H1 (cell line): ENCODE results near the gene CAMTA1. TPM values are rescaled to one million over a fixed set of nuclear protein-coding genes. Genes with fewer than 3 reads are reported as not detected.

Source experiments
- CTCF ChIA-PET: fragments of 300-600 bp; sonication (Branson Sonifier 250); formaldehyde crosslinking; loops from one replicate; lab custom pipeline; 2021; ENCODE audit not compliant: partially characterized antibody; lab: Charles Lee
- POLR2A ChIA-PET: fragments of 300-600 bp; sonication (Branson Sonifier 250); formaldehyde crosslinking; loops from one replicate; lab custom pipeline; 2021; ENCODE audit warnings: inconsistent platforms; ENCODE audit not compliant: partially characterized antibody; lab: Charles Lee
- DNase-seq, 2 experiments: peaks; one replicate each; pipeline versions ENCODE4 v3.0.0 to v3.0.0-alpha.2; 2010 to 2022; ENCODE audit warnings: low spot score in 2 of 2, low read depth in 1 of 2, mixed read lengths in 1 of 2
- FAIRE-seq: peaks from 2 replicates; lab custom pipeline; 2011; peaks lifted over from hg19 to GRCh38; lab: Jason Lieb, UNC
- H2AFZ ChIP-seq: 2 replicates; pipeline ENCODE4 v1.8.1; 2012; ENCODE audit warnings: low read length, inconsistent platforms
- H2AK5ac ChIP-seq: 2 replicates; pipeline ENCODE4 v1.6.1; 2013; ENCODE audit warnings: low read depth, low read length
- H2BK120ac ChIP-seq: replicated peaks from 2 replicates; pipeline ENCODE3; 2013; ENCODE audit warnings: low read depth, low read length, inconsistent platforms
- H2BK12ac ChIP-seq: 2 replicates; pipeline ENCODE4 v1.6.1; 2013; ENCODE audit warnings: low read depth, low read length
- H2BK15ac ChIP-seq: 2 replicates; pipeline ENCODE4 v1.6.1; 2013; ENCODE audit warnings: low read length
- H2BK20ac ChIP-seq: 2 replicates; pipeline ENCODE4 v1.6.1; 2013; ENCODE audit warnings: low read length
- H2BK5ac ChIP-seq: 2 replicates; pipeline ENCODE4 v1.6.1; 2013; ENCODE audit warnings: low read depth, low read length
- H3K14ac ChIP-seq: 2 replicates; pipeline ENCODE4 v1.6.1; 2013; ENCODE audit warnings: inconsistent platforms; ENCODE audit not compliant: insufficient read length
- H3K18ac ChIP-seq: 2 replicates; pipeline ENCODE4 v1.6.1; 2013; ENCODE audit warnings: low read length; ENCODE audit errors: extremely low read depth
- H3K23ac ChIP-seq: 2 replicates; pipeline ENCODE4 v1.6.1; 2013; ENCODE audit warnings: inconsistent platforms; ENCODE audit not compliant: insufficient read length
- H3K23me2 ChIP-seq: 2 replicates; pipeline ENCODE4 v1.6.1; 2013; ENCODE audit warnings: low read depth, low read length
- H3K27ac ChIP-seq: 2 replicates; pipeline ENCODE4 v1.6.1; 2011; ENCODE audit warnings: low read depth, low read length, inconsistent platforms
- H3K27me3 ChIP-seq, 4 experiments: replicated peaks in 1 of 4; 1 replicate in 1 of 4; 2 replicates in 3 of 4; pipeline versions ENCODE4 v1.6.1 to v1.8.1; 2011 to 2013; ENCODE audit warnings: low read length in 3 of 4, mild to moderate bottlenecking in 3 of 4, inconsistent platforms in 2 of 4, mixed read lengths in 2 of 4, moderate library complexity in 1 of 4; ENCODE audit not compliant: control insufficient read depth in 3 of 4, insufficient read depth in 3 of 4; ENCODE audit errors: extremely low read depth in 1 of 4
- H3K36me3 ChIP-seq, 4 experiments: 2 replicates each; pipeline versions ENCODE4 v1.6.1 to v1.8.1; 2011 to 2013; ENCODE audit warnings: mild to moderate bottlenecking in 4 of 4, low read length in 3 of 4, moderate library complexity in 2 of 4, control low read depth in 1 of 4, inconsistent platforms in 1 of 4; ENCODE audit not compliant: insufficient read depth in 4 of 4, control insufficient read depth in 2 of 4
- H3K4ac ChIP-seq: replicated peaks from 2 replicates; pipeline ENCODE3; 2013; ENCODE audit warnings: low read length, low read depth, mixed read lengths, inconsistent platforms; ENCODE audit not compliant: insufficient read length
- H3K4me1 ChIP-seq, 4 experiments: replicated peaks in 1 of 4; 1 replicate in 1 of 4; 2 replicates in 3 of 4; pipeline versions ENCODE4 v1.6.1 to v1.8.1; 2011 to 2013; ENCODE audit warnings: low read length in 3 of 4, inconsistent platforms in 2 of 4, mixed read lengths in 1 of 4; ENCODE audit not compliant: insufficient read depth in 4 of 4, control insufficient read depth in 3 of 4
- H3K4me2 ChIP-seq, 2 experiments: 2 replicates each; pipeline versions ENCODE4 v1.6.1 to v1.8.1; 2011 to 2013; ENCODE audit warnings: low read depth in 2 of 2, low read length in 2 of 2, control low read depth in 1 of 2, inconsistent platforms in 1 of 2, mild to moderate bottlenecking in 1 of 2; ENCODE audit not compliant: insufficient read depth in 1 of 2
- H3K4me3 ChIP-seq, 4 experiments: fragments of 200-600, 300-600 bp in 1 of 4; sonication (generic), shearing (Covaris generic), sonication (Bioruptor Twin) in 1 of 4; 2 replicates each; pipeline versions ENCODE4 v1.5.1 to v1.8.1; 2011 to 2016; ENCODE audit warnings: low read length in 4 of 4, low read depth in 3 of 4, control low read depth in 2 of 4, inconsistent platforms in 2 of 4, mild to moderate bottlenecking in 2 of 4, mixed read lengths in 1 of 4, moderate library complexity in 1 of 4; ENCODE audit not compliant: insufficient read depth in 2 of 4; ENCODE audit errors: extremely low read depth in 1 of 4
- H3K56ac ChIP-seq: replicated peaks from 2 replicates; pipeline ENCODE3; 2013; ENCODE audit warnings: low read depth, mild to moderate bottlenecking, mixed read lengths, low read length, inconsistent platforms; ENCODE audit not compliant: insufficient read length
- H3K79me1 ChIP-seq: 2 replicates; pipeline ENCODE4 v1.6.1; 2013; ENCODE audit warnings: low read depth, low read length, control low read depth
- H3K79me2 ChIP-seq, 2 experiments: 2 replicates each; pipeline versions ENCODE4 v1.6.1 to v1.8.1; 2012 to 2013; ENCODE audit warnings: low read length in 2 of 2, mild to moderate bottlenecking in 2 of 2, inconsistent platforms in 1 of 2; ENCODE audit not compliant: insufficient read depth in 2 of 2, control insufficient read depth in 1 of 2
- H3K9ac ChIP-seq, 4 experiments: replicated peaks in 1 of 4; 1 replicate in 1 of 4; 2 replicates in 3 of 4; pipeline versions ENCODE4 v1.6.1 to v1.8.1; 2011 to 2013; ENCODE audit warnings: low read depth in 3 of 4, low read length in 3 of 4, control low read depth in 2 of 4, mild to moderate bottlenecking in 2 of 4, moderate library complexity in 2 of 4, inconsistent platforms in 1 of 4; ENCODE audit errors: extremely low read depth in 1 of 4
- H3K9me3 ChIP-seq, 2 experiments: 2 replicates each; pipeline versions ENCODE4 v1.6.1 to v1.8.1; 2012 to 2013; ENCODE audit warnings: mild to moderate bottlenecking in 2 of 2, moderate library complexity in 2 of 2, control low read depth in 1 of 2, inconsistent platforms in 1 of 2, low read depth in 1 of 2, low read length in 1 of 2, mixed read lengths in 1 of 2; ENCODE audit not compliant: insufficient read depth in 2 of 2
- H4K20me1 ChIP-seq, 2 experiments: replicated peaks in 1 of 2; 2 replicates each; pipeline versions ENCODE3 to v1.8.1; 2011 to 2013; ENCODE audit warnings: inconsistent platforms in 2 of 2, low read length in 2 of 2, mild to moderate bottlenecking in 1 of 2; ENCODE audit not compliant: insufficient read depth in 2 of 2, control insufficient read depth in 1 of 2
- H4K5ac ChIP-seq: 2 replicates; pipeline ENCODE4 v1.6.1; 2013; ENCODE audit warnings: low read length, low read depth, mixed read lengths, inconsistent platforms; ENCODE audit not compliant: insufficient read length
- H4K8ac ChIP-seq: 2 replicates; pipeline ENCODE4 v1.8.0; 2013; ENCODE audit warnings: mild to moderate bottlenecking, moderate library complexity, low read length, inconsistent platforms; ENCODE audit not compliant: insufficient read depth; ENCODE audit errors: extremely low read depth
- H4K91ac ChIP-seq: replicated peaks from 2 replicates; pipeline ENCODE3; 2013; ENCODE audit warnings: low read length, mixed read lengths, inconsistent platforms; ENCODE audit not compliant: insufficient read length
- CTCF ChIP-seq, 3 experiments: IDR thresholded peaks; 1 replicate in 2 of 3; 2 replicates in 1 of 3; pipeline versions ENCODE4 v1.5.1 to v1.6.1; 2011; ENCODE audit warnings: low read length in 3 of 3, mild to moderate bottlenecking in 3 of 3, inconsistent platforms in 2 of 3, low read depth in 1 of 3, moderate library complexity in 1 of 3; ENCODE audit not compliant: insufficient read depth in 1 of 3; ENCODE audit errors: control extremely low read depth in 1 of 3
- GTF2F1 ChIP-seq: IDR thresholded peaks from 2 replicates; pipeline ENCODE4 v1.6.1; 2012; ENCODE audit warnings: low read depth, low read length, improper control_type of control experiment, borderline replicate concordance
- KDM1A ChIP-seq: fragments of 200-600, 300-600 bp; sonication (generic); IDR thresholded peaks from 2 replicates; pipeline ENCODE4 v1.7.1; 2016; ENCODE audit warnings: mild to moderate bottlenecking, low read length, borderline replicate concordance
- RNF2 ChIP-seq: fragments of 200-900, 300-1000 bp; sonication (generic); IDR thresholded peaks from 2 replicates; pipeline ENCODE4 v1.7.1; 2016; ENCODE audit warnings: borderline replicate concordance, low read depth, mild to moderate bottlenecking, antibody characterized with exemption, low read length; ENCODE audit not compliant: poor library complexity, severe bottlenecking; ENCODE audit errors: missing control alignments
- SRF ChIP-seq: IDR thresholded peaks from 2 replicates; pipeline ENCODE4 v1.6.1; 2011; ENCODE audit warnings: mild to moderate bottlenecking, low read depth, low read length, moderate library complexity
- WGBS, 2 experiments: shearing (Covaris generic) in 1 of 2; methylation state at CpG; one replicate each; pipeline versions ENCODE4 v1.1.6 to v1.1.7; 2013 to 2015; ENCODE audit warnings: low lambda C conversion rate in 2 of 2, mixed read lengths in 2 of 2, inconsistent platforms in 1 of 2, low coverage in 1 of 2, missing lambda C conversion rate in 1 of 2; ENCODE audit not compliant: insufficient replicate concordance in 2 of 2, insufficient coverage in 1 of 2, insufficient read length in 1 of 2; ENCODE audit errors: extremely low coverage in 1 of 2, missing lambda C conversion rate in 1 of 2; 5-methylcytosine and 5-hydroxymethylcytosine counted together
- polyA plus RNA-seq, 7 experiments: library from polyadenylated mRNA; depleted of rRNA in 3 of 7; stranded (reverse) in 5 of 7; unstranded in 2 of 7; fragments of >200 nt in 5 of 7; fragments of 200-250 nt in 2 of 7; gene quantifications; 1 replicate in 5 of 7; 2 replicates in 1 of 7; 4 replicates in 1 of 7; pipeline versions ENCODE4 v1.2.1 to v1.2.3, GENCODE V29; 2011 to 2013; ENCODE audit warnings: missing spikeins in 2 of 7, mixed read lengths in 2 of 7
- total RNA-seq: library from RNA; stranded (reverse); fragmentation: NEBNext Ultra II Directional; extraction: Animal tissue kit (Norgen Biotek cat#: 25700); gene quantifications from 2 replicates; pipeline ENCODE4 v1.2.1, GENCODE V29; 2021

The CAMTA1 gene
- total and polyA plus RNA-seq, 2 of the 8 experiments (the other 6 are each of a cell fraction or from before 2014, with no cell fraction given) = 65.0 to 119 TPM

GRCh38 chr1:7121622-7121988, 336.4 kb downstream of the CAMTA1 start:
- Histone ChIP-seq H2BK12ac (no peak overlapping the region), H2BK5ac (no peak overlapping the region), H4K8ac (no peak overlapping the region), H2BK120ac (no peak overlapping the region), H3K18ac (no peak overlapping the region), H2AFZ (no peak overlapping the region), H4K20me1 (no peaks in the 10 kb centered on the region), H3K4me3 (no peak overlapping the region), H4K5ac (no peak overlapping the region), H3K56ac (no peak overlapping the region), H2BK15ac (no peak overlapping the region), H3K23me2 (no peaks in the 10 kb centered on the region), H4K91ac (no peak overlapping the region), H3K79me1 (no peaks in the 10 kb centered on the region), H3K79me2 (no peaks in the 10 kb centered on the region), H2AK5ac (no peak overlapping the region), H3K4me1 (peaks cover 0 to 4% (median 3%) of the 10 kb centered on the region in 4 experiments; a peak in 5 of 7 replicates), H3K4ac (no peak overlapping the region), H3K27ac (no peak overlapping the region), H3K9ac (no peak overlapping the region), H3K14ac (no peak overlapping the region), H3K36me3 (no peaks in the 10 kb centered on the region), H3K27me3 (no peaks in the 10 kb centered on the region), H3K9me3 (peaks cover 0 to 3% of the 10 kb centered on the region in 2 experiments; a peak in 1 of 4 replicates), H2BK20ac (no peak overlapping the region), H3K4me2 (no peak overlapping the region), H3K23ac (no peak overlapping the region)
- POLR2A ChIA-PET = no interaction called here
- no peak for TF ChIP-seq GTF2F1
- no peak for TF ChIP-seq SRF
- TF ChIP-seq CTCF (IDR thresholded peaks at IDR 0.05; ENCODE audit: control extremely low read depth in 1 of 3, insufficient read depth in 1 of 3, low read depth in 1 of 3, low read length in 3 of 3) = no peak
- TF ChIP-seq KDM1A = no peak
- TF ChIP-seq RNF2 = no peak
- DNase-seq (no peak), FAIRE-seq (no peak)
- 88% methylated on average over 7 of the region's 7 CpGs; no CpG with 5 or more reads in 1 of the 2 experiments for WGBS, 2 experiments
- CTCF ChIA-PET = interaction anchor here (0.5 to 3.6 kb wide), 15 partner anchors 11 to 547 kb away, joined by 3 to 26 read pairs (median 6); no protein-coding TSS in a partner anchor
